Panc1 (cell line): ENCODE data around the gene ADAD2.

Experiments
- CTCF ChIP-seq: fragments of 450-650 bp; IDR thresholded peaks from 2 replicates; pipeline ENCODE4 v1.5.1; 2017; ENCODE audit warnings: mild to moderate bottlenecking
- POLR2AphosphoS5 ChIP-seq: IDR thresholded peaks from 2 replicates; pipeline ENCODE4 v1.6.1; 2012; ENCODE audit warnings: mild to moderate bottlenecking, low read depth, low read length, moderate library complexity
- SIN3A ChIP-seq: IDR thresholded peaks from 2 replicates; pipeline ENCODE4 v1.6.1; 2012; ENCODE audit warnings: low read depth, mild to moderate bottlenecking, low read length, moderate library complexity, borderline replicate concordance; ENCODE audit not compliant: insufficient read depth

- no peak for TF ChIP-seq CTCF
- TF ChIP-seq SIN3A: no peak
- TF ChIP-seq POLR2AphosphoS5: no peak
Observed at GRCh38 chr16:84159007-84159406, 31.9 kb upstream of the ADAD2 start.
